GM12878 (cell line): ENCODE data around the gene FOLR3. TPM values are rescaled to one million over a fixed set of nuclear protein-coding genes. Genes with fewer than 3 reads are reported as not detected.

Source experiments
- ATAC-seq: fragments of 200-7000 bp; cut with Tn5 transposase; 3 replicates; pipeline ENCODE4 v1.9.1; 2020; ENCODE audit warnings: mild to moderate bottlenecking, moderate library complexity
- BruUV-seq: library from RNA; stranded (reverse); fragments of 400-500 nt; replicated peaks from 2 replicates; lab custom pipeline; 2021; lab: Mats Ljungman, UMichigan
- CTCF ChIA-PET: fragments of 300-600 bp; sonication (Branson Sonifier 250); formaldehyde crosslinking; extraction: SDS; loops from one replicate; lab custom pipeline; 2021; ENCODE audit warnings: inconsistent platforms; lab: Yijun Ruan, JAX
- POLR2A ChIA-PET: fragments of 350-600 bp; formaldehyde crosslinking; extraction: SDS; loops from one replicate; lab custom pipeline; 2021; ENCODE audit warnings: inconsistent platforms; lab: Charles Lee
- RAD21 ChIA-PET: fragments of 300-600 bp; sonication (Branson Sonifier 250); formaldehyde crosslinking; loops from one replicate; lab custom pipeline; 2023; ENCODE audit warnings: antibody characterized with exemption; ENCODE audit not compliant: unreplicated experiment; lab: Charles Lee
- SMC1A ChIA-PET: fragments of 300-600 bp; sonication (Branson Sonifier 250); formaldehyde crosslinking; loops from one replicate; lab custom pipeline; 2023; ENCODE audit not compliant: unreplicated experiment, uncharacterized antibody; lab: Charles Lee
- DNase-seq: peaks from one replicate; pipeline ENCODE4 v3.0.0-alpha.2; 2011; ENCODE audit warnings: low read depth, low spot score
- FAIRE-seq: peaks from 3 replicates; lab custom pipeline; 2011; peaks lifted over from hg19 to GRCh38; lab: Jason Lieb, UNC
- H2AFZ ChIP-seq: 2 replicates; pipeline ENCODE4 v1.6.0; 2011; ENCODE audit warnings: low read depth, low read length, control low read depth; ENCODE audit not compliant: control insufficient read depth
- H3K27ac ChIP-seq: 2 replicates; pipeline ENCODE4 v1.5.1; 2011; ENCODE audit warnings: control low read depth; ENCODE audit not compliant: control insufficient read depth, insufficient read depth
- H3K27me3 ChIP-seq, 2 experiments: replicated peaks in 1 of 2; 2 replicates each; pipeline versions ENCODE4 v1.6.0 to v1.6.1; 2011; ENCODE audit warnings: low read length in 1 of 2; ENCODE audit not compliant: control insufficient read depth in 2 of 2, insufficient read depth in 2 of 2
- H3K36me3 ChIP-seq, 2 experiments: 2 replicates each; pipeline ENCODE4 v1.5.1; 2011; ENCODE audit warnings: low read length in 1 of 2; ENCODE audit not compliant: control insufficient read depth in 2 of 2, insufficient read depth in 2 of 2
- H3K4me1 ChIP-seq: 2 replicates; pipeline ENCODE4 v1.6.1; 2011; ENCODE audit warnings: mild to moderate bottlenecking, low read length, moderate library complexity, mixed read lengths; ENCODE audit not compliant: control insufficient read depth, insufficient read depth
- H3K4me2 ChIP-seq: 2 replicates; pipeline ENCODE4 v1.6.0; 2011; ENCODE audit warnings: control low read depth; ENCODE audit not compliant: control insufficient read depth, insufficient read depth
- H3K4me3 ChIP-seq: fragments of 200-600 bp; sonication (generic); 2 replicates; pipeline ENCODE4 v1.5.1; 2016
- H3K79me2 ChIP-seq: 2 replicates; pipeline ENCODE4 v1.6.0; 2011; ENCODE audit warnings: low read length; ENCODE audit not compliant: control insufficient read depth, insufficient read depth
- H3K9ac ChIP-seq: 2 replicates; pipeline ENCODE4 v1.8.0; 2011; ENCODE audit warnings: low read length, control low read depth, mixed read lengths; ENCODE audit not compliant: control insufficient read depth, insufficient read depth
- H3K9me3 ChIP-seq: replicated peaks from 3 replicates; pipeline ENCODE4 v1.5.1; 2011; ENCODE audit warnings: mild to moderate bottlenecking, low read length; ENCODE audit not compliant: control insufficient read depth, insufficient read depth
- H4K20me1 ChIP-seq: 2 replicates; pipeline ENCODE4 v1.6.0; 2011; ENCODE audit not compliant: control insufficient read depth, insufficient read depth
- ATF2 ChIP-seq: IDR thresholded peaks from 2 replicates; pipeline ENCODE4 v1.6.1; 2012; ENCODE audit warnings: low read length, inconsistent platforms
- ATF7 ChIP-seq: fragments of 450-650 bp; IDR thresholded peaks from 2 replicates; pipeline ENCODE4 v1.6.1; 2016; ENCODE audit warnings: low read depth, mild to moderate bottlenecking
- ETV6 ChIP-seq, 2 experiments: fragments of 450-650 bp in 1 of 2; IDR thresholded peaks in 1 of 2; conservative IDR thresholded peaks in 1 of 2; 2 replicates each; pipeline ENCODE4 v1.6.1; 2014; ENCODE audit warnings: antibody characterized with exemption in 1 of 2, borderline replicate concordance in 1 of 2, low read depth in 1 of 2, mild to moderate bottlenecking in 1 of 2, moderate library complexity in 1 of 2
- HCFC1 ChIP-seq: fragments of 150-350 bp; IDR thresholded peaks from 2 replicates; pipeline ENCODE4 v1.6.1; 2014; ENCODE audit warnings: low read length
- HSF1 ChIP-seq: fragments of 150-350 bp; IDR thresholded peaks from 2 replicates; pipeline ENCODE4 v1.6.1; 2014; ENCODE audit warnings: mild to moderate bottlenecking, low read depth, low read length
- KAT2A ChIP-seq: conservative IDR thresholded peaks from 2 replicates; pipeline ENCODE4 v1.6.1; 2011; ENCODE audit warnings: low read depth, low read length; ENCODE audit not compliant: control insufficient read depth
- SUPT20H ChIP-seq: IDR thresholded peaks from 2 replicates; pipeline ENCODE4 v1.6.1; 2011; ENCODE audit warnings: low read depth, mild to moderate bottlenecking, low read length, moderate library complexity, borderline replicate concordance; ENCODE audit not compliant: control insufficient read depth
- ZBTB33 ChIP-seq: fragments of 450-650 bp; IDR thresholded peaks from 2 replicates; pipeline ENCODE4 v1.6.1; 2017; ENCODE audit warnings: mild to moderate bottlenecking
- ZBTB4 ChIP-seq: fragments of 450-650 bp; formaldehyde crosslinking; IDR thresholded peaks from 2 replicates; pipeline ENCODE4 v1.4.0; 2022; ENCODE audit warnings: mild to moderate bottlenecking, moderate library complexity
- ZSCAN29 ChIP-seq: fragments of 450-650 bp; IDR thresholded peaks from 2 replicates; pipeline ENCODE4 v1.6.1; 2017; ENCODE audit warnings: mild to moderate bottlenecking, moderate library complexity
- WGBS: methylation state at CpG from one replicate; pipeline ENCODE4 v1.1.6; 2016; ENCODE audit warnings: low lambda C conversion rate; ENCODE audit not compliant: insufficient replicate concordance, insufficient coverage; ENCODE audit errors: missing lambda C conversion rate; 5-methylcytosine and 5-hydroxymethylcytosine counted together
- in situ Hi-C: fragments of 300-500 bp; cut with MboI; formaldehyde crosslinking; loops from 9 replicates; pipeline ENCODE4 v1.14.3; 2018; ENCODE audit warnings: mixed read lengths
- intact Hi-C: fragments of 100-400 bp; cut with micrococcal nuclease; formaldehyde crosslinking; loops from one replicate; pipeline ENCODE4 v1.14.2; 2022; ENCODE audit not compliant: unreplicated experiment
- polyA plus RNA-seq, 11 experiments: library from polyadenylated mRNA; depleted of rRNA in 4 of 11; unstranded in 6 of 11; stranded (reverse) in 5 of 11; fragments of >200 nt; fragmentation: Nextera tagmentation in 4 of 11; fragmentation: Illumina TruSeq in 1 of 11; extraction: Ambion mirVana in 4 of 11; extraction: Trizol in 1 of 11; gene quantifications; 1 replicate in 1 of 11; 2 replicates in 10 of 11; pipeline versions ENCODE4 v1.2.1 to v1.2.3, GENCODE V29; 2011 to 2016; ENCODE audit warnings: inconsistent platforms in 2 of 11, missing spikeins in 2 of 11, low read depth in 1 of 11
- total RNA-seq, 4 experiments: library from RNA; depleted of rRNA in 3 of 4; stranded (reverse); fragments of >200 nt in 3 of 4; fragmentation: Illumina TruSeq in 1 of 4; extraction: Trizol in 1 of 4; gene quantifications; 2 replicates each; pipeline versions ENCODE4 v1.2.1 to v1.2.3, GENCODE V29; 2013 to 2021

The FOLR3 gene
- total and polyA plus RNA-seq, 10 of the 15 experiments (the other 5 are each of a cell fraction or from before 2014, with no cell fraction given): not detected

- Histone ChIP-seq H3K27me3 (no peaks in the 10 kb centered on the region; a peak in 1 of 4 replicates), H3K4me2 (no peak overlapping the region), H2AFZ (no peak overlapping the region), H3K9ac (no peak overlapping the region), H4K20me1 (no peaks in the 10 kb centered on the region), H3K4me3 (no peak overlapping the region), H3K79me2 (no peaks in the 10 kb centered on the region), H3K27ac (no peak overlapping the region), H3K4me1 (no peaks in the 10 kb centered on the region), H3K9me3 (peaks cover 2% of the 10 kb centered on the region; the same call in 1 of the 3 replicates), H3K36me3 (no peaks in the 10 kb centered on the region)
- WGBS: 67% methylated on average over 11 of the region's 11 CpGs
- FAIRE-seq: no peak
- RAD21 ChIA-PET: no interaction called here
- intact Hi-C loops (no loop called here), in situ Hi-C loops (no loop called here)
- no peak for ATAC-seq
- POLR2A ChIA-PET: no interaction called here
- no peak for DNase-seq
- SMC1A ChIA-PET: no interaction called here
- CTCF ChIA-PET: no interaction called here
- BruUV-seq: no TSS peak
- TF ChIP-seq ATF2 (no peak), ZBTB4 (no peak), KAT2A (no peak), ZBTB33 (no peak), HCFC1 (no peak), ZSCAN29 (no peak), HSF1 (no peak), SUPT20H (no peak), ETV6 (conservative IDR thresholded peaks at IDR 0.05 in 1 of 2, IDR thresholded peaks at IDR 0.05 in 1 of 2; ENCODE audit: borderline replicate concordance in 1 of 2, low read depth in 1 of 2) (no peak), ATF7 (no peak)
These were observed 4.0 kb downstream of the FOLR3 start for GRCh38 chr11:72139500-72139899.
